RWPE2 (cell line): ENCODE data around the gene POU2AF2.

ENCODE experiments used
- ATAC-seq: fragments of 200-7000 bp; cut with Tn5 transposase; 3 replicates; pipeline ENCODE4 v1.9.1; 2021; ENCODE audit warnings: low read depth
- DNase-seq: peaks from one replicate; pipeline ENCODE4 v3.0.0-alpha.2; 2020; ENCODE audit warnings: low spot score
- H3K27ac ChIP-seq: fragments of 450-650 bp; 2 replicates; pipeline ENCODE4 v1.5.1; 2017; ENCODE audit warnings: mild to moderate bottlenecking; ENCODE audit not compliant: poor library complexity, severe bottlenecking
- H3K27me3 ChIP-seq: fragments of 250-450 bp; sonication (Bioruptor Pico); 2 replicates; pipeline ENCODE4 v1.5.1; 2021; ENCODE audit warnings: mild to moderate bottlenecking, moderate library complexity; ENCODE audit not compliant: insufficient read depth, poor library complexity, severe bottlenecking
- H3K36me3 ChIP-seq: fragments of 250-450 bp; sonication (Bioruptor Pico); 2 replicates; pipeline ENCODE4 v1.5.1; 2020; ENCODE audit warnings: low read depth, mild to moderate bottlenecking, moderate library complexity
- H3K4me1 ChIP-seq: fragments of 250-450 bp; sonication (Bioruptor Pico); 2 replicates; pipeline ENCODE4 v1.5.1; 2021; ENCODE audit warnings: mild to moderate bottlenecking, moderate library complexity; ENCODE audit not compliant: insufficient read depth, poor library complexity, severe bottlenecking
- H3K4me3 ChIP-seq: fragments of 250-450 bp; sonication (Bioruptor Pico); 2 replicates; pipeline ENCODE4 v1.5.1; 2021; ENCODE audit warnings: mild to moderate bottlenecking, moderate library complexity; ENCODE audit not compliant: severe bottlenecking
- H3K9me3 ChIP-seq: fragments of 250-450 bp; sonication (Bioruptor Pico); 2 replicates; pipeline ENCODE4 v1.5.1; 2021; ENCODE audit warnings: mild to moderate bottlenecking, moderate library complexity; ENCODE audit not compliant: severe bottlenecking
- CTCF ChIP-seq: fragments of 450-650 bp; IDR thresholded peaks from one replicate; pipeline ENCODE4 v1.5.1; 2017; ENCODE audit warnings: mild to moderate bottlenecking, moderate library complexity; ENCODE audit not compliant: poor library complexity, severe bottlenecking

POU2AF2 gene

GRCh38 chr11:111237926-111238325 is 7.6 kb upstream of the POU2AF2 start:
- no peak for TF ChIP-seq CTCF
- Histone ChIP-seq H3K4me1 (no peaks in the 10 kb centered on the region), H3K27me3 (no peaks in the 10 kb centered on the region), H3K36me3 (no peaks in the 10 kb centered on the region), H3K4me3 (no peak overlapping the region), H3K27ac (no peak overlapping the region), H3K9me3 (no peaks in the 10 kb centered on the region)
- ATAC-seq (no peak), DNase-seq (no peak)

DNA sequence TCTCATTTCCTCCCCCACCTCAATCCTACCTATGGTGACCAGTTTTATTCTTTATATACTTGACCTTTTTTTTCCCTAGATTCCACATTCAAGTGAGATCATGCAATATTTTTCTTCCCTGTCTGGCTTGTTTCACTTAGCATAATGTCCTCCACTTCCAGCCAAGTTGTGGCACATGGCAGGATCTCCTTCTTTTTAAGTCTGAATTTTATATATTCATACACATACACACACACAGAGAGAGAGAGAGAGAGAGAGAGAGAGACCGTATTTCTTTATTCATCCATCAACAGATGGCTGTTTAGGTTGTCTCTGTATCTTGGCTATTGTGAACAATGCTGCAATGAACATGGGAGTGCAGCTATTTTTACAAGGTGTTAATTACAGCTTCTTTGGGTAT is 1.4 kb downstream of the POU2AF2 start:
- peaks cover 17% of the 10 kb centered on the region for H3K27me3 ChIP-seq
- no peak overlapping the region for H3K4me3 ChIP-seq
- H3K36me3 ChIP-seq: no peaks in the 10 kb centered on the region
- TF ChIP-seq CTCF: no peak
- no peak for ATAC-seq
- no peaks in the 10 kb centered on the region for H3K4me1 ChIP-seq
- DNase-seq: no peak
- no peaks in the 10 kb centered on the region for H3K9me3 ChIP-seq
- H3K27ac ChIP-seq: no peak overlapping the region

- Histone ChIP-seq H3K27me3 (peaks cover 7% of the 10 kb centered on the region), H3K4me1 (no peaks in the 10 kb centered on the region), H3K36me3 (no peaks in the 10 kb centered on the region), H3K9me3 (no peaks in the 10 kb centered on the region), H3K4me3 (no peak overlapping the region), H3K27ac (no peak overlapping the region)
- ATAC-seq (no peak), DNase-seq (no peak)
- TF ChIP-seq CTCF: no peak
Measured at GRCh38 chr11:111250936-111251335, 5.4 kb downstream of the POU2AF2 start.

DNA sequence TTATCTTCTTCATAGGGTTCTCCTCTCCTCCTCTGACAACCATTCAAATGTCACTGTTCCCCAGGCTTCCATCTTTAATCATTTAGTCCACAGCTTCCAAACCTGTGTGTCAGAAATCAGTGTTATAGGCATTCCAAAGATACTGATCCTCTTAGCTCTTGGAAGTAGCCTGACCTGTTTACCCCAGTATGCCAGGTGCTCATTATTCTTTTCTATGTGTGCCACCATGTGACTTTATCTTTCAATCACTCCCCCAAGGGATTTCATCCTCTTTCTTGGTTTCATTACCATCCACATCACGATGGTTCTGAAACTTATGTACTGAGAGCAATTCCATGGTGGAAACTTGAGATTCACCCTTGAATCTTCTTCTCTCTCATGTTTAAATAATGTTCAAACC is 7.6 kb downstream of the POU2AF2 start:
- H3K9me3 ChIP-seq: no peaks in the 10 kb centered on the region
- no peak overlapping the region for H3K4me3 ChIP-seq
- DNase-seq (no peak), ATAC-seq (no peak)
- no peaks in the 10 kb centered on the region for H3K4me1 ChIP-seq
- peaks cover 6% of the 10 kb centered on the region for H3K27me3 ChIP-seq
- no peak overlapping the region for H3K27ac ChIP-seq
- no peaks in the 10 kb centered on the region for H3K36me3 ChIP-seq
- no peak for TF ChIP-seq CTCF

GRCh38 chr11:111253630-111254029 is 8.1 kb downstream of the POU2AF2 start:
- Histone ChIP-seq H3K27me3 (peaks cover 6% of the 10 kb centered on the region), H3K27ac (no peak overlapping the region), H3K4me1 (no peaks in the 10 kb centered on the region), H3K36me3 (no peaks in the 10 kb centered on the region), H3K4me3 (no peak overlapping the region), H3K9me3 (no peaks in the 10 kb centered on the region)
- no peak for TF ChIP-seq CTCF
- DNase-seq (no peak), ATAC-seq (no peak)
